Ascending aorta (tissue), 2 donors: ENCODE measurements around the gene SRRM4. TPM values are rescaled to one million over a fixed set of nuclear protein-coding genes. Genes with fewer than 3 reads are reported as not detected.

Source experiments
- DNase-seq, 2 donors: peaks; one replicate each; pipeline ENCODE4 v3.0.0-alpha.2; 2019; ENCODE audit warnings: low spot score in 2 of 2
- H3K27ac ChIP-seq, 2 donors: fragments of 200-600 bp; sonication (generic); one replicate each; pipeline ENCODE4 v1.5.1; 2016 to 2017; ENCODE audit warnings: mild to moderate bottlenecking in 1 of 2
- H3K27me3 ChIP-seq: fragments of 200-600 bp; sonication (generic); one replicate; pipeline ENCODE4 v1.5.1; 2017
- H3K36me3 ChIP-seq, 2 donors: fragments of 200-600 bp; sonication (generic); one replicate each; pipeline ENCODE4 v1.5.1; 2016
- H3K4me1 ChIP-seq, 2 donors: fragments of 200-600 bp; sonication (generic); one replicate each; pipeline ENCODE4 v1.5.1; 2016 to 2017; ENCODE audit warnings: mild to moderate bottlenecking in 1 of 2
- H3K4me3 ChIP-seq, 2 donors: fragments of 200-600 bp; sonication (generic); one replicate each; pipeline ENCODE4 v1.5.1; 2016 to 2017; ENCODE audit warnings: mild to moderate bottlenecking in 1 of 2
- H3K9me3 ChIP-seq, 2 donors: fragments of 200-600 bp; sonication (generic); one replicate each; pipeline ENCODE4 v1.5.1; 2016
- CTCF ChIP-seq, 3 experiments: fragments of 200-600 bp in 2 of 3; fragments of 450-650 bp in 1 of 3; sonication (generic) in 2 of 3; IDR thresholded peaks; one replicate each; pipeline ENCODE4 v1.5.1; 2016 to 2019; ENCODE audit warnings: antibody characterized with exemption in 3 of 3, mild to moderate bottlenecking in 1 of 3, moderate library complexity in 1 of 3
- intact Hi-C: fragments of 100-400 bp; cut with DNase I; formaldehyde crosslinking; loops from one replicate; pipeline ENCODE4 v1.15.1; 2023
- total RNA-seq: library from RNA; depleted of rRNA; stranded (reverse); fragments of >200 nt; gene quantifications from one replicate; pipeline ENCODE4 v1.1.0, GENCODE V29; 2016

SRRM4 gene
- total RNA-seq, 1 donor from 2014 or later: not detected

- no peak for TF ChIP-seq CTCF (IDR thresholded peaks at IDR 0.05)
- peak overlapping the region; percentile 75 to 76 for H3K4me3 ChIP-seq
- H3K4me1 ChIP-seq: peaks cover 4 to 42% of the 10 kb centered on the region in 2 donors
- H3K9me3 ChIP-seq: no peaks in the 10 kb centered on the region
- H3K27ac ChIP-seq: peak overlapping the region; percentile 96 to 98
- H3K27me3 ChIP-seq: no peaks in the 10 kb centered on the region
- intact Hi-C loops: loop anchor here (2.0 to 5.0 kb wide), 3 partner anchors 66 to 231 kb away; no protein-coding TSS in a partner anchor
- DNase-seq: no peak
- peaks cover 0 to 10% of the 10 kb centered on the region in 2 donors for H3K36me3 ChIP-seq
Measured at GRCh38 chr12:119181202-119181601, 199.9 kb downstream of the SRRM4 start.

- H3K4me3 ChIP-seq: peak overlapping the region; percentile 75 to 76
- intact Hi-C loops: loop anchor here (2.0 to 5.0 kb wide), 3 partner anchors 67 to 230 kb away; no protein-coding TSS in a partner anchor
- H3K4me1 ChIP-seq: peaks cover 2 to 43% of the 10 kb centered on the region in 2 donors
- H3K9me3 ChIP-seq: no peaks in the 10 kb centered on the region
- H3K27me3 ChIP-seq: no peaks in the 10 kb centered on the region
- TF ChIP-seq CTCF (IDR thresholded peaks at IDR 0.05): no peak
- no peak for DNase-seq
- peaks cover 4 to 18% of the 10 kb centered on the region in 2 donors for H3K36me3 ChIP-seq
- peak overlapping the region; percentile 46 to 96 for H3K27ac ChIP-seq
Measured at GRCh38 chr12:119181944-119182343, 200.6 kb downstream of the SRRM4 start.

GRCh38 chr12:119182701-119183493, 201.6 kb downstream of the SRRM4 start:
- H3K36me3 ChIP-seq: peaks cover 13 to 27% of the 10 kb centered on the region in 2 donors
- no peaks in the 10 kb centered on the region for H3K27me3 ChIP-seq
- peak overlapping the region; percentile 46 to 96 for H3K27ac ChIP-seq
- TF ChIP-seq CTCF (IDR thresholded peaks at IDR 0.05): no peak
- H3K9me3 ChIP-seq: no peaks in the 10 kb centered on the region
- H3K4me1 ChIP-seq: peaks cover 0 to 34% of the 10 kb centered on the region in 2 donors
- peak overlapping the region; percentile 75 to 76 for H3K4me3 ChIP-seq
- intact Hi-C loops: loop anchor here (5.0 kb wide), 2 partner anchors 144 to 229 kb away; no protein-coding TSS in a partner anchor
- DNase-seq: no peak

GRCh38 chr12:119183942-119184695, 202.8 kb downstream of the SRRM4 start:
- Histone ChIP-seq H3K27me3 (no peaks in the 10 kb centered on the region), H3K4me3 (peak overlapping the region; percentile 75 to 76), H3K9me3 (no peaks in the 10 kb centered on the region), H3K27ac (peak overlapping the region; percentile 46 to 96), H3K36me3 (peaks cover 23 to 39% of the 10 kb centered on the region in 2 donors), H3K4me1 (peaks cover 0 to 36% of the 10 kb centered on the region in 2 donors)
- intact Hi-C loops: loop anchor here (5.0 kb wide), 2 partner anchors 143 to 228 kb away; no protein-coding TSS in a partner anchor
- no peak for DNase-seq
- TF ChIP-seq CTCF (IDR thresholded peaks at IDR 0.05): no peak

- no peaks in the 10 kb centered on the region for H3K4me1 ChIP-seq
- no peak for DNase-seq
- no peak overlapping the region for H3K4me3 ChIP-seq
- no peak for TF ChIP-seq CTCF (IDR thresholded peaks at IDR 0.05)
- no peak overlapping the region for H3K27ac ChIP-seq
- H3K27me3 ChIP-seq: no peaks in the 10 kb centered on the region
- H3K36me3 ChIP-seq: peaks cover 51 to 60% of the 10 kb centered on the region in 2 donors
- intact Hi-C loops: no loop called here
- peaks cover 0 to 15% of the 10 kb centered on the region in 2 donors for H3K9me3 ChIP-seq
Measured at GRCh38 chr12:119195256-119195655, 213.9 kb downstream of the SRRM4 start.
